ENCODE measurements around the gene CNTN4. TPM values are rescaled to one million over a fixed set of nuclear protein-coding genes. Genes with fewer than 3 reads are reported as not detected.

CNTN4 gene
- polyA plus RNA-seq, 2 donors = 0.51 to 0.54 TPM

DNA sequence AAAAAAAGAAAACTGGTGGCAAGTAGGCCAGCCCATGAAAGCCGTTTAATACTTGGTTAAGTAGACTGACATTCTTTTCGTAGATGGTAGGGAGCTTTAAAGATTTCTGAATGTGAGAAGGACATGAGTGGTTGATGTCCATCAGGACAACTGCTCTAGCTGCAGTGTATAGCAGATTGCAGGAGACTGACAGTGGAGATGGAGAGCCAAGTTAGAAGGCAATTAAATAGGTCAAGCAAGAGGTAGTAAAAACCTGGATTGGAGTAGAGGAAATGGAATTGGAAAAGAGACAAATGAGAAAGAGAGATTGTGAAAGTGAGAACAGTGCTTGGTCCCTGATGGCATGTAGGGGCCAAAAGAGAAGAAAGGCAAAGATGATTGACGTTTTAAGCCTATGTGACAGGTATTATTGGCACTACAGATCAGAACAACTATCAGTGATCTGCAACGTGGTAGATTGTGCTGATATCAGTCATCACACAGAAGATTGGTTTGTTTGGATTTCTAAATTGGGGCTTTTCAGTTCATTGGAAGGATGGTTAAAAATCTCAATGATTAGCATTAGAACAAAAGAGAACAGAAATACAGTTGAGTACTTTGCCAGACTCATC, 74.0 kb downstream of the CNTN4 start:
- Histone ChIP-seq H3K4me3 (ENCODE audit: low read depth in 1 of 2, low read length in 2 of 2) (no peak overlapping the region), H3K27ac (ENCODE audit: low read depth in 2 of 2, low read length in 1 of 2) (no peak overlapping the region), H3K4me1 (ENCODE audit: control insufficient read depth in 2 of 2, insufficient read depth in 2 of 2, low read length in 1 of 2) (no peaks in the 10 kb centered on the region), H3K9me3 (ENCODE audit: control insufficient read depth in 2 of 2, insufficient read depth in 1 of 2, low read depth in 1 of 2, low read length in 1 of 2) (no peaks in the 10 kb centered on the region), H3K36me3 (ENCODE audit: control insufficient read depth in 2 of 2, insufficient read depth in 2 of 2, low read length in 1 of 2) (no peaks in the 10 kb centered on the region), H3K27me3 (ENCODE audit: control insufficient read depth in 1 of 2, insufficient read depth in 2 of 2, low read length in 2 of 2) (no peaks in the 10 kb centered on the region)
- 75 to 77% methylated on average over 4 of the region's 4 CpGs for WGBS, 2 donors

DNA sequence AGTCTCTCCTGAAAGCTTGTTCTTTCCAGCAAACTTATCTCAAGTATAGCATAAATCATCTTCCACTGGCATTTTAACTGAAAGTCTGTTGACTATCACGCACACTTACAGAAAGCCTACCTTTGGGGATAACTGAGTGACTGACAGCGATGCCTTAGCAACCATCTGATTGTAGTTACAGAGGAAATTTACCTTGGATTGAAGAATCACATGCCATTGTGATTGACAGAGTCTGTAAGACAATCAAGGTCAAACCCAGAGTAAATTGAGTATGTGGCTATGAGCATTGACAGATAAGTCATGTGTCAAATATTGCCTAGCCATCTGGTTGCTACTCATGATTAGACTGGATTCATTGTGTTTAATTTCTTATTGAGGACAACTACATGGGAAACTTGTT, 82.0 kb downstream of the CNTN4 start:
- 69 to 90% methylated on average over 2 of the region's 2 CpGs for WGBS, 2 donors
- H3K4me1 ChIP-seq (ENCODE audit: control insufficient read depth in 2 of 2, insufficient read depth in 2 of 2, low read length in 1 of 2) = no peaks in the 10 kb centered on the region
- H3K27me3 ChIP-seq (ENCODE audit: control insufficient read depth in 1 of 2, insufficient read depth in 2 of 2, low read length in 2 of 2) = no peaks in the 10 kb centered on the region
- H3K4me3 ChIP-seq (ENCODE audit: low read depth in 1 of 2, low read length in 2 of 2) = no peak overlapping the region
- H3K27ac ChIP-seq (ENCODE audit: low read depth in 2 of 2, low read length in 1 of 2) = no peak overlapping the region
- H3K9me3 ChIP-seq (ENCODE audit: control insufficient read depth in 2 of 2, insufficient read depth in 1 of 2, low read depth in 1 of 2, low read length in 1 of 2) = no peaks in the 10 kb centered on the region
- no peaks in the 10 kb centered on the region for H3K36me3 ChIP-seq (ENCODE audit: control insufficient read depth in 2 of 2, insufficient read depth in 2 of 2, low read length in 1 of 2)

DNA sequence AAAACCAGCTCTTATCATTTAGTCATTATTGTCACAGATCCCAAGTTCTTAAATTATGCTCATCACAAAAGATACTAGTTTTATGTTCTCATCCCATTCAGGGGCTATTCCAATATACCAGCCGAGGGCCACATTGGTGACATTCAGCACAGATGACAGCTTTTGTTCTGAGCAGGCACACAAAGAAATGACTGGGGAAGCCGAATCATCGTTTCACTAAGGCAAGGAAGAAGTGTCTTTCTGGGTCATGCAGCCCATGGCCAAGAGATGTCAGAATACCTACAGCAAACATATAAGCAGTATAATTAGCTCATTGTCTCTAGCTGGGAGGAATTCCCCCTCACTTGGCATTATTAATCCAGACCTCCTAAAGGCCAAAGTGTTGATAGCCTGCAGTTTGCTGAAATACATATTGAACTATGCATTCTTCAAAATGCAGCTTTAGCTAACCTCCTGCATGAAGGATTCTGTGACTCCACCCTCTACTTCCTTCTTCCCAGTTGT, 100.2 kb downstream of the CNTN4 start:
- Histone ChIP-seq H3K4me1 (ENCODE audit: control insufficient read depth in 2 of 2, insufficient read depth in 2 of 2, low read length in 1 of 2) (no peaks in the 10 kb centered on the region), H3K9me3 (ENCODE audit: control insufficient read depth in 2 of 2, insufficient read depth in 1 of 2, low read depth in 1 of 2, low read length in 1 of 2) (no peaks in the 10 kb centered on the region), H3K27me3 (ENCODE audit: control insufficient read depth in 1 of 2, insufficient read depth in 2 of 2, low read length in 2 of 2) (peaks cover 0 to 2% of the 10 kb centered on the region in 2 donors), H3K4me3 (ENCODE audit: low read depth in 1 of 2, low read length in 2 of 2) (no peak overlapping the region), H3K27ac (ENCODE audit: low read depth in 2 of 2, low read length in 1 of 2) (no peak overlapping the region), H3K36me3 (ENCODE audit: control insufficient read depth in 2 of 2, insufficient read depth in 2 of 2, low read length in 1 of 2) (no peaks in the 10 kb centered on the region)
- 75 to 81% methylated on average over 3 of the region's 3 CpGs for WGBS, 2 donors

GRCh38 chr3:2204054-2204453, 105.4 kb downstream of the CNTN4 start:
- peaks cover 0 to 2% of the 10 kb centered on the region in 2 donors for H3K27me3 ChIP-seq (ENCODE audit: control insufficient read depth in 1 of 2, insufficient read depth in 2 of 2, low read length in 2 of 2)
- no peaks in the 10 kb centered on the region for H3K36me3 ChIP-seq (ENCODE audit: control insufficient read depth in 2 of 2, insufficient read depth in 2 of 2, low read length in 1 of 2)
- no peaks in the 10 kb centered on the region for H3K9me3 ChIP-seq (ENCODE audit: control insufficient read depth in 2 of 2, insufficient read depth in 1 of 2, low read depth in 1 of 2, low read length in 1 of 2)
- no peak overlapping the region for H3K4me3 ChIP-seq (ENCODE audit: low read depth in 1 of 2, low read length in 2 of 2)
- H3K27ac ChIP-seq (ENCODE audit: low read depth in 2 of 2, low read length in 1 of 2) = no peak overlapping the region
- no peaks in the 10 kb centered on the region for H3K4me1 ChIP-seq (ENCODE audit: control insufficient read depth in 2 of 2, insufficient read depth in 2 of 2, low read length in 1 of 2)
- 92 to 93% methylated on average over 1 of the region's 1 CpG for WGBS, 2 donors

GRCh38 chr3:2205692-2206091, 107.0 kb downstream of the CNTN4 start:
- Histone ChIP-seq H3K27me3 (ENCODE audit: control insufficient read depth in 1 of 2, insufficient read depth in 2 of 2, low read length in 2 of 2) (peaks cover 0 to under 1% of the 10 kb centered on the region in 2 donors), H3K4me3 (ENCODE audit: low read depth in 1 of 2, low read length in 2 of 2) (no peak overlapping the region), H3K27ac (ENCODE audit: low read depth in 2 of 2, low read length in 1 of 2) (no peak overlapping the region), H3K4me1 (ENCODE audit: control insufficient read depth in 2 of 2, insufficient read depth in 2 of 2, low read length in 1 of 2) (no peaks in the 10 kb centered on the region), H3K36me3 (ENCODE audit: control insufficient read depth in 2 of 2, insufficient read depth in 2 of 2, low read length in 1 of 2) (no peaks in the 10 kb centered on the region), H3K9me3 (ENCODE audit: control insufficient read depth in 2 of 2, insufficient read depth in 1 of 2, low read depth in 1 of 2, low read length in 1 of 2) (no peaks in the 10 kb centered on the region)
- 72 to 81% methylated on average over 2 of the region's 2 CpGs for WGBS, 2 donors

DNA sequence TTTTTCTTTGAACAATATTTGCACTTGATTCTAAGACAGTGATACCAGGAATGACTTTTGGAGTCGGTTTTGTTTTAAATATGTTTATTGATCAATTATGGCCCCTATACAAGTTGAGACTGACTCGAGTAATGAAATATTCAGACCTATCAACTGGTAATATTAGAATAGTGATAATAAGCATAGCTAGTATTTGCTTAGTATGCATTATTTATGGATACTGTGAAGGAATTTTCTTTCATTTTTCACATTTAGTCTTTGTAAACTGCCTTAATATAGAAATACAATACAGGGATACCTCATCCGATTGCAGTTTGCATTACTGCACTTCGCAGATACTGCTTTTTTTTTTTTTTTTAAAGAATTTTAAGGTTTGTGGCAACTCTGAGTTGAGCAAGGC, 107.9 kb downstream of the CNTN4 start:
- WGBS, 2 donors = 82 to 88% methylated on average over 4 of the region's 4 CpGs
- no peak overlapping the region for H3K4me3 ChIP-seq (ENCODE audit: low read depth in 1 of 2, low read length in 2 of 2)
- no peaks in the 10 kb centered on the region for H3K9me3 ChIP-seq (ENCODE audit: control insufficient read depth in 2 of 2, insufficient read depth in 1 of 2, low read depth in 1 of 2, low read length in 1 of 2)
- H3K36me3 ChIP-seq (ENCODE audit: control insufficient read depth in 2 of 2, insufficient read depth in 2 of 2, low read length in 1 of 2) = no peaks in the 10 kb centered on the region
- no peak overlapping the region for H3K27ac ChIP-seq (ENCODE audit: low read depth in 2 of 2, low read length in 1 of 2)
- no peaks in the 10 kb centered on the region for H3K4me1 ChIP-seq (ENCODE audit: control insufficient read depth in 2 of 2, insufficient read depth in 2 of 2, low read length in 1 of 2)
- H3K27me3 ChIP-seq (ENCODE audit: control insufficient read depth in 1 of 2, insufficient read depth in 2 of 2, low read length in 2 of 2) = no peaks in the 10 kb centered on the region

DNA sequence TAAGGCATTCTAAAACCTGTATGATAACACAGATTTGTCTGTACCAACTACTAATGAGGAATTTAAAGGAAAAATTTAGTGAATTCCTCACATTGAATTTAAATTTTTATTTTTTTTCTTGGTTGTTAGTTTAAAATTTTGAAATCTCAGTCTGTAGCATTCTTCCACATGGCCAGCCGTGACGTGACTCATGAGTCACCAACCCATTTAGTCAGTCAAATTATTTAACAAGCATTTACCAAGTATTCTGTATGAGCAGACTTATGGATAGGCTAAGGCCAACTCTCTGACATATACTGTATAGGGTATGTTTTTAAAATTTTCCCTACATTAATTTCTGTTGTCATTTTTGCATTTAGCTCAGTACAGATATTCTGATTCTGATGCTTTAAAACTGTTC, 112.9 kb downstream of the CNTN4 start:
- no peak overlapping the region for H3K27ac ChIP-seq (ENCODE audit: low read depth in 2 of 2, low read length in 1 of 2)
- 71 to 73% methylated on average over 2 of the region's 2 CpGs for WGBS, 2 donors
- no peaks in the 10 kb centered on the region for H3K4me1 ChIP-seq (ENCODE audit: control insufficient read depth in 2 of 2, insufficient read depth in 2 of 2, low read length in 1 of 2)
- H3K36me3 ChIP-seq (ENCODE audit: control insufficient read depth in 2 of 2, insufficient read depth in 2 of 2, low read length in 1 of 2) = no peaks in the 10 kb centered on the region
- no peak overlapping the region for H3K4me3 ChIP-seq (ENCODE audit: low read depth in 1 of 2, low read length in 2 of 2)
- H3K9me3 ChIP-seq (ENCODE audit: control insufficient read depth in 2 of 2, insufficient read depth in 1 of 2, low read depth in 1 of 2, low read length in 1 of 2) = no peaks in the 10 kb centered on the region
- H3K27me3 ChIP-seq (ENCODE audit: control insufficient read depth in 1 of 2, insufficient read depth in 2 of 2, low read length in 2 of 2) = no peaks in the 10 kb centered on the region

DNA sequence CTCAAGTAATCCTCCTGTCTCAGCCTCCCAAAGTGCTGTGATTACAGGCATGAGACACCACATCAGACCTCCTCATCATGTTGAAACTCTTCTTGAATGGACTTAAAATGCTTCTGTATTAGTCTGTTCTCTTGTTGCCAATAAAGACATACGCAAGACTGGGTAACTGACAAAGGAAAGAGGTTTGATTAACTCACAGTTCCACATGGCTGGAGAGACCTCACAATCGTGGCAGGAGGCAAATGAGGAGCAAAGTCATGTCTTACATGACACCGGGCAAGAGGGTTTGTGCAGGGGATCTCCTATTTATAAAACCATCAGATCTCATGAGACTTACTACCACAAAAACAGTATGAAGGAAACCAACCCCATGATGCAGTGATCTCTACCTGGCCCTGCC, 113.5 kb downstream of the CNTN4 start:
- Histone ChIP-seq H3K27me3 (ENCODE audit: control insufficient read depth in 1 of 2, insufficient read depth in 2 of 2, low read length in 2 of 2) (no peaks in the 10 kb centered on the region), H3K4me3 (ENCODE audit: low read depth in 1 of 2, low read length in 2 of 2) (no peak overlapping the region), H3K4me1 (ENCODE audit: control insufficient read depth in 2 of 2, insufficient read depth in 2 of 2, low read length in 1 of 2) (no peaks in the 10 kb centered on the region), H3K9me3 (ENCODE audit: control insufficient read depth in 2 of 2, insufficient read depth in 1 of 2, low read depth in 1 of 2, low read length in 1 of 2) (no peaks in the 10 kb centered on the region), H3K27ac (ENCODE audit: low read depth in 2 of 2, low read length in 1 of 2) (no peak overlapping the region), H3K36me3 (ENCODE audit: control insufficient read depth in 2 of 2, insufficient read depth in 2 of 2, low read length in 1 of 2) (no peaks in the 10 kb centered on the region)
- WGBS, 2 donors = 73 to 81% methylated on average over 3 of the region's 3 CpGs

GRCh38 chr3:2218375-2218774, 119.7 kb downstream of the CNTN4 start:
- H3K27ac ChIP-seq (ENCODE audit: low read depth in 2 of 2, low read length in 1 of 2) = no peak overlapping the region
- no peaks in the 10 kb centered on the region for H3K9me3 ChIP-seq (ENCODE audit: control insufficient read depth in 2 of 2, insufficient read depth in 1 of 2, low read depth in 1 of 2, low read length in 1 of 2)
- H3K36me3 ChIP-seq (ENCODE audit: control insufficient read depth in 2 of 2, insufficient read depth in 2 of 2, low read length in 1 of 2) = no peaks in the 10 kb centered on the region
- H3K27me3 ChIP-seq (ENCODE audit: control insufficient read depth in 1 of 2, insufficient read depth in 2 of 2, low read length in 2 of 2) = no peaks in the 10 kb centered on the region
- WGBS, 2 donors = 81 to 83% methylated on average over 4 of the region's 4 CpGs
- no peaks in the 10 kb centered on the region for H3K4me1 ChIP-seq (ENCODE audit: control insufficient read depth in 2 of 2, insufficient read depth in 2 of 2, low read length in 1 of 2)
- no peak overlapping the region for H3K4me3 ChIP-seq (ENCODE audit: low read depth in 1 of 2, low read length in 2 of 2)

DNA sequence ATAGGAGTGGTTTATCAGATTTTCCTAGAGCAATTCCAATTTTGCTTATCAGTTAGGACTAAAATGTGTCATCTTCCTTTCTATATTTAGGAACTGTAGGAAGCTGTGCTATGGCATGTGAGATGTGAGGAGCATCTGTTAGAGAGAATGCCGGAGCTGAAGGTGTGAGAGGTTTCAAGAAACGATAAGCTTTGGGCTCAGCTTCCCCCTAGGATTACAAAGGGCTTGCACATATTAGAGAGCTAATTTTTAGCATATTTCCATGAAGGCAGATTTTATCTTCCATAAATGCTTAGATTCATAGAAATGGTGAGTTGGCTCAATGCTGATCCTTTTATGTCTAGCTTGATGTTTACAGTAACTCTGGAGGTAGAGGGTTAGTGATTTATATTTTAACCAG, 120.2 kb downstream of the CNTN4 start:
- H3K9me3 ChIP-seq (ENCODE audit: control insufficient read depth in 2 of 2, insufficient read depth in 1 of 2, low read depth in 1 of 2, low read length in 1 of 2) = no peaks in the 10 kb centered on the region
- 36 to 64% methylated on average over 2 of the region's 2 CpGs for WGBS, 2 donors
- no peaks in the 10 kb centered on the region for H3K4me1 ChIP-seq (ENCODE audit: control insufficient read depth in 2 of 2, insufficient read depth in 2 of 2, low read length in 1 of 2)
- no peaks in the 10 kb centered on the region for H3K36me3 ChIP-seq (ENCODE audit: control insufficient read depth in 2 of 2, insufficient read depth in 2 of 2, low read length in 1 of 2)
- no peaks in the 10 kb centered on the region for H3K27me3 ChIP-seq (ENCODE audit: control insufficient read depth in 1 of 2, insufficient read depth in 2 of 2, low read length in 2 of 2)
- no peak overlapping the region for H3K27ac ChIP-seq (ENCODE audit: low read depth in 2 of 2, low read length in 1 of 2)
- H3K4me3 ChIP-seq (ENCODE audit: low read depth in 1 of 2, low read length in 2 of 2) = no peak overlapping the region
